Measurements from ENCODE around the gene CADPS. TPM values are rescaled to one million over a fixed set of nuclear protein-coding genes. Genes with fewer than 3 reads are reported as not detected.

The CADPS gene
- total RNA-seq, 1 donor from 2014 or later = 1.3 TPM

- FAIRE-seq (no peak), DNase-seq (ENCODE audit: low read depth) (peak; percentile 75)
- H3K27me3 ChIP-seq (ENCODE audit: control insufficient read depth, insufficient read depth, low read length) = no peaks in the 10 kb centered on the region
- H3K36me3 ChIP-seq (ENCODE audit: control insufficient read depth, insufficient read depth, low read length) = no peaks in the 10 kb centered on the region
- H3K4me3 ChIP-seq (ENCODE audit: low read depth, low read length) = no peak overlapping the region
- TF ChIP-seq, protein P1, sequence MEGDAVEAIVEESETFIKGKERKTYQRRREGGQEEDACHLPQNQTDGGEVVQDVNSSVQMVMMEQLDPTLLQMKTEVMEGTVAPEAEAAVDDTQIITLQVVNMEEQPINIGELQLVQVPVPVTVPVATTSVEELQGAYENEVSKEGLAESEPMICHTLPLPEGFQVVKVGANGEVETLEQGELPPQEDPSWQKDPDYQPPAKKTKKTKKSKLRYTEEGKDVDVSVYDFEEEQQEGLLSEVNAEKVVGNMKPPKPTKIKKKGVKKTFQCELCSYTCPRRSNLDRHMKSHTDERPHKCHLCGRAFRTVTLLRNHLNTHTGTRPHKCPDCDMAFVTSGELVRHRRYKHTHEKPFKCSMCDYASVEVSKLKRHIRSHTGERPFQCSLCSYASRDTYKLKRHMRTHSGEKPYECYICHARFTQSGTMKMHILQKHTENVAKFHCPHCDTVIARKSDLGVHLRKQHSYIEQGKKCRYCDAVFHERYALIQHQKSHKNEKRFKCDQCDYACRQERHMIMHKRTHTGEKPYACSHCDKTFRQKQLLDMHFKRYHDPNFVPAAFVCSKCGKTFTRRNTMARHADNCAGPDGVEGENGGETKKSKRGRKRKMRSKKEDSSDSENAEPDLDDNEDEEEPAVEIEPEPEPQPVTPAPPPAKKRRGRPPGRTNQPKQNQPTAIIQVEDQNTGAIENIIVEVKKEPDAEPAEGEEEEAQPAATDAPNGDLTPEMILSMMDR (IDR thresholded peaks at IDR 0.05; ENCODE audit: insufficient read depth, low read length, severe bottlenecking) = no peak
Measured at GRCh38 chr3:62611541-62612240, 263.5 kb downstream of the CADPS start.

DNA sequence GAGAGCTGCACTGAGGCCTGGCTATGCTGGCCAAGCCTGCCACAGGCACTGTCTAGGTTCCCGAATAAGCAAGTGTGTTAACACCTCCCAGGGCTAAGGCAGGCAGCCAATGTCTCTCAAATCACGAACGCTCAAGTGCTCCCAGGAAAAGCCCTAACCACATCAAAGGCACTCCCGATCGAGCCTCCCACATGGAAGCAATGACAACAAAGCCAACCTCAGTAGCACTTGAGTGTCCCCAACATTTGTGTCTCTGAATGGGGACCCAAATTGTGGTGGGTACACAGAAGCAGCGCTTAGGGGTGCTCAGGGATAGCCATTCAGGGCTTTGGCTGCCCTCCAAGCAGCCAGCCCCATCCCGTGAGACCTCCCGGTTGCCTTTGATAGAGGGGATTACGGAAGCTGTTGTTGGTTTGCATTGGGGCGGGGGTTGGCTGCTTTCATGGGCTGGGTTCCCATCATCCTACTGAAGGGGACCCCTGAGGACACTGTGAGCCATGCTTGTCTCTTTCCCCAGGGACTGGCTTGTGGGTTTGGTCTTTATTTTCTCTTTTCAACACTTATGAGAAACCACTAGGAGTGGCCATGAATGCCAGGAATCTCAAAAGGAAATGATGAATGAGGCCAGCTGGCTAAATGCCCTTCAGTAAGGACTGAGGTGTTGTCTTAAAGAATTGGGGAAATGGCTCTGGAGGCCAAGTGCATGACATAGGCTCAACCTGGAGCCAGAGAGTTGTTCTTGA lies 267.8 kb downstream of the CADPS start:
- no peak for FAIRE-seq
- TF ChIP-seq, protein P1 (IDR thresholded peaks at IDR 0.05; ENCODE audit: insufficient read depth, low read length, severe bottlenecking) = no peak
- Histone ChIP-seq H3K4me3 (ENCODE audit: low read depth, low read length) (no peak overlapping the region), H3K27me3 (ENCODE audit: control insufficient read depth, insufficient read depth, low read length) (no peaks in the 10 kb centered on the region), H3K36me3 (ENCODE audit: control insufficient read depth, insufficient read depth, low read length) (no peaks in the 10 kb centered on the region)
- peak; percentile 93 for DNase-seq (ENCODE audit: low read depth)

DNA sequence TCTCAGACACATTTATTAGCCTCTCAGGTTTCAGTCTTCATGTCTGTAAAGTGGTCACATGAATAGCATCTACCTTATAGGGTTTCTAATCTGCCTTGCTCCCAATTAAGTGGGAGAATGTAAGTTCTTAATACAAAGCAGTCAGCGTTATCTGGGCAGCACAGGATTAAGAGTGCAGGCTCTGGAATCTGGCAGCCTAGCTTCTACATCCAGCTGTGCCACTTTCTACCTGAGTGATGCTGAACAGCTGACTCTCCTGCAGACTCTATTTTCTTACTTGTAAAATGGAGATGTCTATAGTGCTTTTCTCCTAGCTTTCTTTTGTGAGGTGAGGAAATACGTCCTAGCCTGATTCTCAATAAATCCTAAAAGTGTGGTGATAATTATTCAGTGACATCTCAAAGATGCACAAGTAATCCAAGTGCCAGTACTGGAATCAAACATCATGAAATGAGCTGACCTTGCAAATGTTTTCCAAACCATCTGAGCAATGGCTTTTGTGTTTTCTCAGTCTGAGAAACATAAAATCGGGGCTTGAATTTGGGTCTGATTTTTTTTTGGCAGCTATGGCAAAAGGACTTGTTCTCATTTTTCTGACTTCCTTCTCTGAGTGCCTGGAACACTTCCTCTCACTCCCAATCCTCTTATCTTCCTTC lies 269.7 kb downstream of the CADPS start:
- DNase-seq (ENCODE audit: low read depth) (no peak), FAIRE-seq (no peak)
- Histone ChIP-seq H3K27me3 (ENCODE audit: control insufficient read depth, insufficient read depth, low read length) (no peaks in the 10 kb centered on the region), H3K4me3 (ENCODE audit: low read depth, low read length) (no peak overlapping the region), H3K36me3 (ENCODE audit: control insufficient read depth, insufficient read depth, low read length) (no peaks in the 10 kb centered on the region)
- TF ChIP-seq, protein P1 (IDR thresholded peaks at IDR 0.05; ENCODE audit: insufficient read depth, low read length, severe bottlenecking) = no peak

DNA sequence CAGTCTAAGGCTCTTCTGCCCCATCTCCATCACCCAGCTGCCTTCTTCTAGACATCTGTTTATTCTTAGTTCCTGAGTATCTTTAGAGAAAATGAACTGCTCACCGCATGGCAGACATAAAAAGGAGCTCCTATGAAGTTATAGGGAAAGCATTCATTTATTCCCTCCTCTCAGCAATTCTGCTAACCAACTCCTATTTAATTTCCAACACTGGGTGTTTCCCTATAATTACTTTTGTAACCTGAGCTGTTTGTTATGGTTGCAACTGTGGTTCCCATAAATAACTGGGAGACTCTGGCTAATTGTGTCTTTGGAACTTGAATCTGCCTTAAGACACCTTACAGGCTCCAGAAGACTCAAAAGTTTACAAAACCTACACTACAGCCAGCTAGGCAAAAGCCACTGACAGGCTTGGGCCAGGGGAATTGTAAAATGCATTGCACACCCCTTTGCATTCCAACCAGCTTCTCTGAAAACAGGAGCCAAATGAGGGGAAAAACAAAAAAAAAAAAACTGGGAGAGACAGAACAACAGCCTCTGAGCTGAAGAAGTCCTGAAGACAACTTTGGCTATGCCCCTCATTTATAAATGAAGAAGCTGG lies 270.4 kb downstream of the CADPS start:
- DNase-seq (ENCODE audit: low read depth) = peak; percentile 56
- H3K36me3 ChIP-seq (ENCODE audit: control insufficient read depth, insufficient read depth, low read length) = no peaks in the 10 kb centered on the region
- TF ChIP-seq, protein P1 (IDR thresholded peaks at IDR 0.05; ENCODE audit: insufficient read depth, low read length, severe bottlenecking) = no peak
- H3K4me3 ChIP-seq (ENCODE audit: low read depth, low read length) = no peak overlapping the region
- no peaks in the 10 kb centered on the region for H3K27me3 ChIP-seq (ENCODE audit: control insufficient read depth, insufficient read depth, low read length)
- no peak for FAIRE-seq

GRCh38 chr3:62604298-62604697 lies 270.9 kb downstream of the CADPS start:
- TF ChIP-seq, protein P1 (IDR thresholded peaks at IDR 0.05; ENCODE audit: insufficient read depth, low read length, severe bottlenecking) = no peak
- peak; percentile 88 for FAIRE-seq
- peak; percentile 98 for DNase-seq (ENCODE audit: low read depth)

More at GRCh38 chr3:62604298-62604697, 270.9 kb downstream of the CADPS start:
- Histone ChIP-seq H3K36me3 (ENCODE audit: control insufficient read depth, insufficient read depth, low read length) (no peaks in the 10 kb centered on the region), H3K27me3 (ENCODE audit: control insufficient read depth, insufficient read depth, low read length) (no peaks in the 10 kb centered on the region), H3K4me3 (ENCODE audit: low read depth, low read length) (peak overlapping the region; percentile 9)

All from bronchial epithelial cell (primary cell).